ENCODE data around the gene UBIAD1.
"Not testable (repeated sequence)": the region's sequence is repeated elsewhere in the genome, so short reads cannot be mapped to it uniquely, and the experiment has no call there.

Gene UBIAD1

GRCh38 chr1:11272832-11273594 is at the start of gene UBIAD1:
TSS of gene UBIAD1 (plus strand) at chr1:11273198. CDS start at chr1:11273532, 334 bp downstream.
- DNase-seq: peak; percentile 69 to 89 (median 85)

DNA sequence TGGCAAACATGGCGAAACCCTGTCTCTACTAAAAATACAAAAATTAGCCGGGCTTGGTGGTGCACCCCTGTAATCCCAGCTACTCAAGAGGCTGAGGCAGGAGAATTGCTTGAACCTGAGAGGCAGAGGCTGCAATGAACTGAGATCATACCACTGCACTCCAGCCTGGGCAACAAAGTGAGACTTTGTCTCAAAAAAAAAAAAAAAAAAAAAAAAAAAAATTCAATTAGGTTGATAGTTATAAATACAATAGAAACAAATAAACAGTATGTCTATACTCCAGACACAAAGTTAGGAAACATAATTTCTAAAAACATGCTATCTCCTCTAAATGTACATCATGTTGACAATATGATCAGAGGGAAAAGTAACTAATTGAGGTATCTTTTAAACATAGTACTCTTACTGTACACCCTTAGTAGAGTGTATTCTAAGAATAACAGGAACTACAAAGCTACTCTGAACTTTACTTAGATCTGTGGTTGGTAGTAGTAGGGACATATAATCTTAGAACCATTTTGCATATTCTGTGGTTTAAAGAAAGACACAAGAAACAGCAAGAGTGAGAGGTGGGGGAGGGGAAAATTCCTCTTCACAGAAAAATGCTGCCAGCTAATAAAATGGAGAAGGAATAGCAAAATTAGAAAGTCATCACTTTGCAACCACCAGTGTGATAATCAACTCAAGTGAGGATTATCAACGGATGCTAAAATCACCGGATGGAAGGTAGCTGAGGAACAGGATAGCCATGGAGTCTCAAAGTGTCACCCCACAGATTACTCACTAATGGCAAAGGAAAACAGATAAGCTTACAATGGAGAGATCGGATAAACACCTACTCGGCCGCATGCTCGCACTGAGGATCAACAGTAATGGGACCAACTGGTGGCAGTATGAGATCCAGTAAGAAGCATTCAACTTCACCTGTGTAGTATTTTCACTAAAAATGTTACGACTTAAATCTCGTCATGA is 45.6 kb upstream of the UBIAD1 start:
- no peak for DNase-seq

- no peak for DNase-seq
These were observed 43.8 kb upstream of the UBIAD1 start for GRCh38 chr1:11229203-11229602.

DNA sequence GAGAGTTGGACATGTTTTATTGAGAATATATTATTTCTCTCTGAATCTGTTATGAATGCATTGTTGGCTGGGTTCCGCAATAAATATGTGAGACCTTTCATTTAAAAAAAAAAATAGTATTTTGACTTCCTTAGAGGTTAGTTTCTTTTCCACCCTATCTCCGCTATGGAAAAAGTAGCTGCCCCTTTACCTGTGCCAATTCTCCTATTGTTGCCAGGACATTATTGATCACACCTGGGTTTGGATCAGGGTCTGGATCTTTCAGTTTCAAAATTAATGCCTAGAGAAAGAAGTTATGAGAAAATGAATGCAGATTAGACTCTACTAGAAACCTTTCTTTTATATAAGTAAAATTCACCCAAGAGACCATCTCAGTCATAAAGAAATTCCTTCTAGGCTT is 39.8 kb upstream of the UBIAD1 start:
- DNase-seq: no peak

- DNase-seq: no peak
These were observed 35.6 kb upstream of the UBIAD1 start for GRCh38 chr1:11237356-11237755.

DNA sequence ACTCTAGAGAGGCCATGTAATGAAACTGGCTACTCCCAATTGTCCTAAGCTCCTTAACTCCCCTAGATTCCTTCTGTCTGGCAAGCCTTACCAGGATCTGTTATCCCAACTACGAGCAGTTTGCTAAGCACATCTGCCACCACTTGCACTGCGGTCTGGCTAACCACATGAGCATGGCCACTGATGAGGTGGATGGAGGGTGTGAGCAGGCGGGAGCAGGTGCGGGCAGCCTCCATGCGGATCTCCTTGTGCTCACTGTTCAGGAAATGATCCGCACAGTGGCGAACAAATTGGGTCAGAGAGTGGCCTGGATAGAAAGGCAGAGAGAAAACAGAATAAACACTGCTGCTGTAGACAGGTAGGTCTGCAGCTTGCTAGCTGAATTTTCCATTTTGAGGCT is 34.7 kb upstream of the UBIAD1 start:
- DNase-seq: no peak

GRCh38 chr1:11245248-11245647 is 27.8 kb upstream of the UBIAD1 start:
- no peak for DNase-seq

DNA sequence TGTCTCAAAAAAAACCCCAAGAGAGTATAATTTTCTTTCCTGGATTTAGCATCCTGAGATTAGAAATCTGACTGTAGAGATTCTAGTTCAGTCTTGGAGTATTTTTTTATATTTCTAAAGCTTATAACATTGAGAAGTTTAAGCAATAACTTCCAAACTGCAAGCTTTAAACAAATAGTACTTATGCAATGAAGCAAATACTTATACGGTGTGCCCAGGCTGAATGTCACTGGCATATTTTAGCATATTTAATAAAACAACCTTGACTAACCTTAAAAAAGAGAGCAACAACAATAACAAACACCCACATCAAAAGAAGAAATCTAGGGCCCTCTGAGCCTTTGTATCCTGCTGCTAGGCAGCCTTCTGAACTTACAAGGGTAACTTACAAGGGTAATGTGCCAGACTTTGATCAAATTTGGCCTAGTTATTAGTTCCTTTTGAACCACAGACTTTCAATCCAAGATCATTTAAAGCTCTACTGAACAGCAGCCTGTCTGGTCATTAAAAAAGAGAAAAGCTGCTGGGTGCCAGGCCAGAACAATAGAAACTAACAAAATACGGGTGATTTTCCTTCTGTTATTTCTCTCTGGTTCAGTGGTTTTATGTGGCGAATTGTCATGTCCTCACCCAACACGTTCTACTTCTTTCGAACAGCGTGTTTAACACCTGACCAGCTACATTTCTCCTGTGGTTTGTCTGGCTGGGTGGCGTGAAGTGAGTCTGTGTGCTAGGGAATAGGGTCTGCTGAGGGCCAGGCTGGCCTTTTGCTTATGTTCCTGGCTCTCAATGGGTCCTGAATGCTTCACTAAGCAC is 26.9 kb upstream of the UBIAD1 start:
- DNase-seq: no peak

GRCh38 chr1:11248169-11248568 is 24.8 kb upstream of the UBIAD1 start:
- DNase-seq: no peak

DNA sequence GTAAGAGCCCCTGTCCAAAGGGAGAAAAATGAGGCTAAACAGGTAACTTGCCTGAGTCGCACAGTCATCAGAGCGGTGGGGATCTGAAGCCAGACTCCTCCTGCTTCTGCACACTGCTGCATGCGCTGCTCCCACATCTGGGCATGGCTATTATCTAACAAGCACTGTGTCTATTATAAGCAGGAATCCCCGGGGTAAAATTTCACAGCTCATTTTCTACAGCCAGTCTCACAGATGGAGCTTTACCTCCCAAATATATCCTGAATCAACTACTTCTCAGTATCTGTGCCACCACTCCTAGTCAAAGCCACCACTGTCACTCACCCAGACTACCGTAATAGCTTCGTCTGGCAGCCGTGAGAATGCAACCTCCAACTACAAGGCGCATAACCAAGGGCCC is 20.5 kb upstream of the UBIAD1 start:
- no peak for DNase-seq

DNA sequence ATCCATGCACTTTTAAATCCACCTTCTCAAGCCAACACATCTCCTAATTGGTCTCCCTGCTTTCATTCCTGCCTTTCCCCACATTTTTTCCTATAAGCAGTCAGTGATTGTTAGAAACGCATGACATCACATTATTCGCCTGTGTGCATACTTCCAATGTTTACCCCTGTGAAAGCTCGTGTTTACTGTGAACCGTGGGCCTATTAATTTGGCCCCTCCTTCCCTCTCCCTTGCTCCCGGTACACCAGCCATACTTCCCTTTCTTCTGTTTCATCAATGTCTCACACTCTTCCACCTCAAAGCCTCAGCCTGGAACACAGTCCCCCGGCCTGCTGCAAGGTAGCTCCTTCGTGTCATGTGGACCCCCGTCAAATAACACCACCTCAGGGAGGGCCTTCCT is 19.8 kb upstream of the UBIAD1 start:
- no peak for DNase-seq

GRCh38 chr1:11256299-11256698 is 16.7 kb upstream of the UBIAD1 start:
- no peak for DNase-seq

- peak; percentile 83 to 98 (median 96) for DNase-seq
These were observed 10.6 kb upstream of the UBIAD1 start, which contains the start of gene MTOR for GRCh38 chr1:11262171-11263049. TSS of gene MTOR (minus strand) at chr1:11262551. CDS start at chr1:11259409, 3,142 bp downstream.

GRCh38 chr1:11266268-11267074 is 6.5 kb upstream of the UBIAD1 start:
- no peak for DNase-seq

DNA sequence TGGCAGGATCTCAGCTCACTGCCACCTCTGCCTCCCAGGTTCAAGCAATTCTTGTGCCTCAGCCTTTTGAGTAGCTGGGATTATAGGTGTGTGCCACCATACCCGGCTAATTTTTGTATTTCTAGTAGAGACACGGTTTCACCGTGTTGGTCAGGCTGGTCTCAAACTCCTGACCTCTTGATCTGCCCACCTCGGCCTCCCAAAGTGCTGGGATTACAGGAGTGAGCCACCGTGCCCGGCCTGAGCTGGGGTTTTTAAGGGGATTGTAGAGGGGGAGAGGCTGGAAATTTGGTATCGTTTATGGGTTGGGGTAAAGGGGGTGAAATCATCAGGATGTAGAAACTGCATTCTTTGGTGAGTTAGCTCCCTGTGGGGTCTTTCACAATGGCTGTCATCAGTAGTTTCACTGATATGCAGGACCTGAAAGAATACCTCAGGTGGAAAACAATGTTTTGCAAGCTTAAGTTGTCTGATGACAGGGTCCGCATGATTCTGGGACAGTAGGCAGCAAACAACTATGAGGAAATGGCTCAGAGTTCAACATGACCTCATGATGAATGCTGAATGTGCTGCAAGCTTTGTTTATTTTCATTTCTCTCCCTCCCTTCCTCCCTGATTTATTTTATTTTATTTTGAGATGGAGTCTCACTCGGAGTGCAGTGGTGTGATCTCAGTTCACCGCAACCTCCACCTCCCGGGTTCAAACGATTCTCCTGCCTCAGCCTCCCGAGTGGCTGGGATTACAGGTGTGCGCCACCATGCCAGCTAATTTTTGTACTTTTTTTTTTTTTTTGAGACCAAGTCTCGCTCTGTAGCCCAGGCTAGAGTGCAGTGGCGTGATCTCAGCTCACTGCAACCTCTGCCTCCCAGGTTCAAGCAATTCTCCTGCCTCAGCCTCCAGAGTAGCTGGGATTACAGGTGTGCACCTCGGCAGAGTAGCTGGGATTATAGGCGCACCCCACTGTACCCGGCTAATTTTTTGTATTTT is 5.4 kb upstream of the UBIAD1 start:
- DNase-seq: not testable (repeated sequence)

DNA sequence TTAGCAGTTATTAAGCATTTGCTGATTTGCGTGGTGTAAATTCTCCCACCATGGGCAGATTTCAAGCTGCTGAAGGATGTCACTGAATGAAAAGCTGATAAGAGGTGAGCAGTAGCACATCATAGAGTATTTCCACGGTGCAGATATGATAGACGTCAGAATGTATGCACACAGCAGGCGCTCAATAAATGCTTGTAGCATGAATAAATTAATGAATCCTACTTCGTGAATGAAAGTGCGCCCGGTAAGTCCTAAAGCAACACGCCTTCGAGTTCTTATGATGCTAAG is 510 bp upstream of the UBIAD1 start:
- no peak for DNase-seq

DNA sequence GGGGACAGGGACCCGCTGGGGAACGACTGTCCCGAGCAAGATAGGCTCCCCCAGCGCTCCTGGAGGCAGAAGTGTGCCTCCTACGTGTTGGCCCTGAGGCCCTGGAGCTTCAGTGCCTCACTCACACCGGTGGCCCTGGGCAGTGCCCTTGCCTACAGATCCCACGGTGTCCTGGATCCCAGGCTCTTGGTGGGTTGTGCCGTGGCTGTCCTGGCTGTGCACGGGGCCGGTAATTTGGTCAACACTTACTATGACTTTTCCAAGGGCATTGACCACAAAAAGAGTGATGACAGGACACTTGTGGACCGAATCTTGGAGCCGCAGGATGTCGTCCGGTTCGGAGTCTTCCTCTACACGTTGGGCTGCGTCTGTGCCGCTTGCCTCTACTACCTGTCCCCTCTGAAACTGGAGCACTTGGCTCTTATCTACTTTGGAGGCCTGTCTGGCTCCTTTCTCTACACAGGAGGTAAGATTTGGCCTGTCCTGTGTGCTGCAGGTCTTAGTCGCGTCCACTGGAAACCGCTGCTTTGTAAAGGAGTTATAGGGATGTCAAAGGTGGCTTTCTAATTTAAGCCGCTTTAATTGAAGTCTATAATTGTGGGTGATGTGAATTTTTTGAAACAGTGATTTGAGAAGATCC is 717 bp downstream of the UBIAD1 start:
- DNase-seq: peak in 1 of 6 experiments; percentile 59

DNA sequence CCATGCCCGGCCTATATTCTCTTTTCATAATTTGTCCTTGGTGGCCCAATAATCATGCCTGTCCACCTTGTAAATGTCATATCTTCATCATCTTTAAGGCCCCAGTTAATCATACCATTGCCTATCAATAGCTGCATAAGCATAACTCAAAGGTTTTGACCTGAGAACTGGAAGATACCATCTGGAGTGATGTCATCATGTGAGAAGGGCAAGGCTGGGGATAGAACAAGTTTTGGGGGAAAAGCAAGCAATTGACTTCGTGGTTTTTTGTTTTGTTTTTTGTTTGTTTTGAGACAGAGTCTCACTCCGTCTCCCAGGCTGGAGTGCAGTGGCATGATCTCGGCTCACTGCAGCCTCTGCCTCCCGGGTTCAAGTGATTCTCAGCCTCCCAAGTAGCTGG is 6.2 kb downstream of the UBIAD1 start:
- no peak for DNase-seq

- no peak for DNase-seq
These were observed 6.6 kb downstream of the UBIAD1 start for GRCh38 chr1:11279630-11280029.

Measured in stimulated activated naive CD4-positive, alpha-beta T cell (primary cell).